Neutrophil (primary cell): ENCODE results near the gene SNX7.

Experiments
- H3K27ac ChIP-seq: fragments of 200-600 bp; sonication (generic); 2 replicates; pipeline ENCODE4 v1.5.1; 2016; ENCODE audit warnings: mild to moderate bottlenecking, moderate library complexity
- H3K27me3 ChIP-seq: fragments of 200-600 bp; sonication (generic); 2 replicates; pipeline ENCODE4 v1.6.0; 2016; ENCODE audit warnings: mild to moderate bottlenecking
- H3K36me3 ChIP-seq: fragments of 200-600 bp; sonication (generic); 2 replicates; pipeline ENCODE4 v1.5.1; 2017
- H3K4me1 ChIP-seq, 2 experiments: fragments of 200-600 bp in 1 of 2; sonication (generic) in 1 of 2; 1 replicate in 1 of 2; 2 replicates in 1 of 2; pipeline versions ENCODE4 v1.5.1 to v1.6.1; 2013 to 2016; ENCODE audit warnings: low read depth in 1 of 2, low read length in 1 of 2, mild to moderate bottlenecking in 1 of 2, moderate library complexity in 1 of 2; ENCODE audit not compliant: control insufficient read depth in 1 of 2, insufficient read depth in 1 of 2
- H3K4me3 ChIP-seq, 2 experiments: fragments of 200-600 bp in 1 of 2; sonication (generic) in 1 of 2; 1 replicate in 1 of 2; 2 replicates in 1 of 2; pipeline ENCODE4 v1.5.1; 2013 to 2016; ENCODE audit warnings: low read depth in 1 of 2, low read length in 1 of 2, mild to moderate bottlenecking in 1 of 2, moderate library complexity in 1 of 2
- H3K9me3 ChIP-seq: fragments of 200-600 bp; sonication (generic); 2 replicates; pipeline ENCODE4 v1.5.1; 2016
- CTCF ChIP-seq: fragments of 200-600 bp; sonication (generic); IDR thresholded peaks from 2 replicates; pipeline ENCODE4 v1.5.1; 2016; ENCODE audit warnings: antibody characterized with exemption

SNX7 gene

GRCh38 chr1:98669355-98670296 lies 8.1 kb downstream of the SNX7 start:
- Histone ChIP-seq H3K27me3 (peaks cover 4% of the 10 kb centered on the region), H3K36me3 (no peaks in the 10 kb centered on the region), H3K4me3 (no peak overlapping the region), H3K4me1 (no peaks in the 10 kb centered on the region), H3K9me3 (no peaks in the 10 kb centered on the region), H3K27ac (no peak overlapping the region)
- TF ChIP-seq CTCF = no peak

- no peaks in the 10 kb centered on the region for H3K4me1 ChIP-seq
- H3K27me3 ChIP-seq = no peaks in the 10 kb centered on the region
- H3K36me3 ChIP-seq = no peaks in the 10 kb centered on the region
- H3K4me3 ChIP-seq = no peak overlapping the region
- H3K9me3 ChIP-seq = no peaks in the 10 kb centered on the region
- H3K27ac ChIP-seq = no peak overlapping the region
- TF ChIP-seq CTCF = no peak
Measured at GRCh38 chr1:98672189-98672588, 10.7 kb downstream of the SNX7 start.

GRCh38 chr1:98674075-98674781 lies 12.7 kb downstream of the SNX7 start:
- H3K36me3 ChIP-seq = no peaks in the 10 kb centered on the region
- TF ChIP-seq CTCF = no peak
- no peak overlapping the region for H3K4me3 ChIP-seq
- H3K4me1 ChIP-seq = no peaks in the 10 kb centered on the region
- no peak overlapping the region for H3K27ac ChIP-seq
- no peaks in the 10 kb centered on the region for H3K9me3 ChIP-seq
- no peaks in the 10 kb centered on the region for H3K27me3 ChIP-seq

GRCh38 chr1:98675282-98675681 lies 13.8 kb downstream of the SNX7 start:
- no peak overlapping the region for H3K4me3 ChIP-seq
- no peaks in the 10 kb centered on the region for H3K4me1 ChIP-seq
- H3K9me3 ChIP-seq = no peaks in the 10 kb centered on the region
- no peaks in the 10 kb centered on the region for H3K36me3 ChIP-seq
- TF ChIP-seq CTCF = no peak
- no peak overlapping the region for H3K27ac ChIP-seq
- no peaks in the 10 kb centered on the region for H3K27me3 ChIP-seq

- Histone ChIP-seq H3K27me3 (no peaks in the 10 kb centered on the region), H3K36me3 (no peaks in the 10 kb centered on the region), H3K4me3 (no peak overlapping the region), H3K27ac (no peak overlapping the region), H3K4me1 (no peaks in the 10 kb centered on the region), H3K9me3 (no peaks in the 10 kb centered on the region)
- TF ChIP-seq CTCF = no peak
Measured at GRCh38 chr1:98677288-98677687, 15.8 kb downstream of the SNX7 start.
